ENCODE results near the gene POLD4. TPM values are rescaled to one million over a fixed set of nuclear protein-coding genes. Genes with fewer than 3 reads are reported as not detected.

Gene POLD4
- total and polyA plus RNA-seq, 2 experiments from 2014 or later: 109 to 121 TPM

DNA sequence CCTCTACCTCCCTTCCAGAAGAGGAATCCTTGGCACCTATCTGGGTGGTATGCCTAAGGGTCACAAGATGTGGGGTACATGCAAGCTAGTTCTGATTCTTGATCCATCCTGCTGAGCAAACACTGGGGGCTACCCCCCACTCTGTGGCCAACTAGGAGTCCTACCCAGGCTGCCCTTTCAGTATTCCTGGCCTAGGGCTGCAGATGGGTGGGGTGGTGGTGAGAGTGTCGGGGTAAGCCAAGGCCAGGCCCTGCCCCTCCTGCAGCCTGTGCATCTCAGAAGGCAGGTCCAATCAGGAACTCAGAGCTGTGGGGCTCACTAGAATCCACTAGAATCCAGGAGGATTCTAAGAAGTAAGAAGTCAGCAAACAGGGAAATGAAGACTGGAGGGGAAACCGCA lies 39.1 kb downstream of the POLD4 start:
- Histone ChIP-seq H3K9me3 (ENCODE audit: low read depth) (no peaks in the 10 kb centered on the region), H3K4me2 (ENCODE audit: unreplicated experiment) (no peak overlapping the region), H3K9me2 (ENCODE audit: insufficient read depth) (no peaks in the 10 kb centered on the region), H3F3A (ENCODE audit: insufficient read depth) (no peaks in the 10 kb centered on the region), H3K4me3 (no peak overlapping the region), H4K20me1 (ENCODE audit: insufficient read depth) (no peaks in the 10 kb centered on the region), H2AFZ (no peak overlapping the region), H3K27ac (no peak overlapping the region), H3K79me2 (ENCODE audit: insufficient read depth) (no peaks in the 10 kb centered on the region), H3K36me3 (ENCODE audit: low read depth) (no peaks in the 10 kb centered on the region), H3K27me3 (replicated peaks; ENCODE audit: insufficient read depth) (no peaks in the 10 kb centered on the region), H3K4me1 (ENCODE audit: insufficient read depth) (peaks cover 5% of the 10 kb centered on the region; the same call in 1 of the 2 replicates), H3K9ac (no peak overlapping the region)
- in situ Hi-C loops (cut with MboI): no loop called here
- WGBS, 2 experiments (ENCODE audit: low coverage in 1 of 2, low lambda C conversion rate in 2 of 2, missing lambda C conversion rate in 2 of 2): 26 to 33% methylated on average over 2 of the region's 2 CpGs
- DNase-seq: no peak
- no peak for TF ChIP-seq EZH2phosphoT487 (IDR thresholded peaks at IDR 0.05; ENCODE audit: insufficient read depth, low read depth)
- no peak for TF ChIP-seq EZH2 (IDR thresholded peaks at IDR 0.05; ENCODE audit: insufficient read depth, poor library complexity, severe bottlenecking)

DNA sequence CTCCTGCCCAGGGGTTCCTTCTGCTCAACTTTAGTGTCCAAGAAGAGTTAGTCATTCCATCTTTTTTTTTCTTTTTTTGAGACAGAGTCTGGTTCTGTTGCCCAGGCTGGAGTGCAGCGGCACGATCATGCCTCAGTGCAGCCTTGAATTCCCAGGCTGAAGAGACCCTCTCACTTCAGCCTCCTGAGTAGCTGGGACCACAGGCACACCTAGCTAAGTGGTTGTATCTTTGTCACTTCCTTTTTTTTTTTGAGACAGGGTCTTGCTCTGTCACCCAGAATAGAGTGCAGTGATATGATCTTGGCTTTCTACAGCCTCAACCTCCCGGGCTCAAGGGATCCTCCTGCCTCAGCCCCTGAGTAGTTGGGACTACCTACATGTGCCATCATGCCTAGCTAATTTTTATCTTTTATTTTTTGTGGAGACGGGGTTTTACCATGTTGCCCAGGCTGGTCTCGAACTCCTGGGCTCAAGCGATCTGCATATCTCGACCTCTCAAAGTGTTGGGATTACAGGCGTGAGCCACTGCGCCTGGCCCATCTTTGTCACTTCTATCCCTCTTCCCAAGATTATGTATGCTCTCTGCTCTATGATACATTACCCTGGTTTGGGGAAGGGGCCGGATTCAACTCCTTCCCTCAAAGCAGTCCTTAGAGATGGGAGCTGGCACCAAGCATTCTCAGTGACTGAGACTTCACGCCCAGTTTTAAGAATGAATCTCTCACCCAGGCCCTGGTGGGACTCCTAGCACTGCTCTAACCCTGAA lies 40.0 kb downstream of the POLD4 start:
- H3K79me2 ChIP-seq (ENCODE audit: insufficient read depth): no peaks in the 10 kb centered on the region
- H3K9me3 ChIP-seq (ENCODE audit: low read depth): no peaks in the 10 kb centered on the region
- H3K4me2 ChIP-seq (ENCODE audit: unreplicated experiment): no peak overlapping the region
- DNase-seq: no peak
- H3K27me3 ChIP-seq (replicated peaks; ENCODE audit: insufficient read depth): no peaks in the 10 kb centered on the region
- no peak for TF ChIP-seq EZH2 (IDR thresholded peaks at IDR 0.05; ENCODE audit: insufficient read depth, poor library complexity, severe bottlenecking)
- no peak for TF ChIP-seq EZH2phosphoT487 (IDR thresholded peaks at IDR 0.05; ENCODE audit: insufficient read depth, low read depth)
- H3K36me3 ChIP-seq (ENCODE audit: low read depth): no peaks in the 10 kb centered on the region
- WGBS, 2 experiments (ENCODE audit: low coverage in 1 of 2, low lambda C conversion rate in 2 of 2, missing lambda C conversion rate in 2 of 2): 82 to 87% methylated on average over 11 of the region's 11 CpGs
- H3F3A ChIP-seq (ENCODE audit: insufficient read depth): no peaks in the 10 kb centered on the region
- no peak overlapping the region for H2AFZ ChIP-seq
- H3K27ac ChIP-seq: no peak overlapping the region
- H3K4me1 ChIP-seq (ENCODE audit: insufficient read depth): peaks cover 2% of the 10 kb centered on the region; the same call in 1 of the 2 replicates
- in situ Hi-C loops (cut with MboI): no loop called here
- no peak overlapping the region for H3K9ac ChIP-seq
- H3K9me2 ChIP-seq (ENCODE audit: insufficient read depth): no peaks in the 10 kb centered on the region
- no peak overlapping the region for H3K4me3 ChIP-seq
- H4K20me1 ChIP-seq (ENCODE audit: insufficient read depth): no peaks in the 10 kb centered on the region

DNA sequence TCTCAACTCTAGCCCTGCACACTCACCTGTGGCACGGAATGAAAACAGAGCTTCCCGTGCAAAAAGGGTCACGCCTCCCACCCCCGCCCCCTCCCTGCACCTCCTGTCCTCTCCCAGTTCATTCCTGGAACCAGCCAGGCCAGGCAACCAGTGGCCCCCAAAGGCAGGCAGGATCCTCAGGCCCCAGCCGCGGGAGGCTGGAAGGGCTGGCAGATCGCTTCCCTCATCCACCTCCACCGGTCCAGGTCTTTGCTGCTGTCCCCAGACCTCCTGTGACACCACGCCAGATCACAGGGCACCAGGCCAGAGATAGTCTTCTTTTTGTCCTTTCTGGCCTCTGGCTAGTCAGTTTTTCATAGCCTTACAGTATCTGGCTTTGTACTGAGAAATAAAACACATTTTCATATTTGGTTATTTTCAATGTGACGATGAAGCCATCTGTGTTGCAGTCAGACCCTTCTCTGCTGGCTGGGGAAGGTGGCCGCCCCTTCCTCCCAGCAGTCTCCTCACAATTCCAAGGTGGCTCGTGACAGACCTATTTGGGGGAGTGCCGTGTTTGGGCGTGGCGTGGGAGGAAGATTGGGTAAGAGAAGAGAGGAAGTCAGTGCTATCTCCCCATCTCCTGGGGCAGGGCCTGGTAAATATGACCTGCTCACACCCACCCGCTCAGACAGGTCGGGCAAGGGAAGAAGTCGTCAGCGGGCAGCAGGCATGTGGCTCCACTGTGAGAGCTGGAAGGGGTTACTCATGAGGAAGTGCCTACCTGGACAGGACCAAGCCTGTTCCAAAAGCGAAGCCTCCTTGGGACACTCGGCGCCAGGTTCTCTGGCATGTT lies 40.9 kb downstream of the POLD4 start:
- no peak overlapping the region for H3K4me3 ChIP-seq
- in situ Hi-C loops (cut with MboI): no loop called here
- TF ChIP-seq EZH2phosphoT487 (IDR thresholded peaks at IDR 0.05; ENCODE audit: insufficient read depth, low read depth) (no peak), EZH2 (IDR thresholded peaks at IDR 0.05; ENCODE audit: insufficient read depth, poor library complexity, severe bottlenecking) (no peak)
- no peaks in the 10 kb centered on the region for H3K27me3 ChIP-seq (replicated peaks; ENCODE audit: insufficient read depth)
- H3K4me2 ChIP-seq (ENCODE audit: unreplicated experiment): no peak overlapping the region
- H3K9me3 ChIP-seq (ENCODE audit: low read depth): no peaks in the 10 kb centered on the region
- H3K9ac ChIP-seq: no peak overlapping the region
- no peak overlapping the region for H3K27ac ChIP-seq
- H3K9me2 ChIP-seq (ENCODE audit: insufficient read depth): no peaks in the 10 kb centered on the region
- H3F3A ChIP-seq (ENCODE audit: insufficient read depth): no peaks in the 10 kb centered on the region
- no peaks in the 10 kb centered on the region for H4K20me1 ChIP-seq (ENCODE audit: insufficient read depth)
- no peaks in the 10 kb centered on the region for H3K36me3 ChIP-seq (ENCODE audit: low read depth)
- no peaks in the 10 kb centered on the region for H3K4me1 ChIP-seq (ENCODE audit: insufficient read depth)
- WGBS, 2 experiments (ENCODE audit: low coverage in 1 of 2, low lambda C conversion rate in 2 of 2, missing lambda C conversion rate in 2 of 2): 77 to 79% methylated on average over 22 of the region's 22 CpGs
- no peak overlapping the region for H2AFZ ChIP-seq
- no peaks in the 10 kb centered on the region for H3K79me2 ChIP-seq (ENCODE audit: insufficient read depth)
- DNase-seq: no peak

DNA sequence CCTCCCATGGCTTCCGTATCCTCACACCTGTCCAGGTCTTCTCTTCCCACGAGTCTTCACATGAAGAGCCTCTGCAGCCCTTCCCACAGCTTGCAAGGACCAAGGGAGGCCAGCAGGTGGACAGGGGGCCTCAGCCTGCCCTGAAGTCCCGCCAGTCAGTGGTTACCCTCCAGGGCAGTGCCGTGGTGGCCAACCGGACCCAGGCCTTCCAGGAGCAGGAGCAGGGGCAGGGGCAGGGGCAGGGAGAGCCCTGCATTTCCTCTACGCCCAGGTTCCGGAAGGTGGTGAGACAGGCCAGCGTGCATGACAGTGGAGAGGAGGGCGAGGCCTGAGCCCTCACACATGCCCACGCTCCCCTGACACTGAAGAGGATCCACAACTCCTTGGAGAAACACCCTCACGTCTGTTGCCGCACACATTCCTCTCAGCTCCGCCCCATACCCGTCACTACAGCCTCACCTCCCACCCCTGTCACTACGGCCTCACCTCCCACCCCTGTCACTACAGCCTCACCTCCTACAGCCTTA lies 41.7 kb downstream of the POLD4 start:
- no peak overlapping the region for H2AFZ ChIP-seq
- H3K9me3 ChIP-seq (ENCODE audit: low read depth): no peaks in the 10 kb centered on the region
- H3K4me1 ChIP-seq (ENCODE audit: insufficient read depth): no peaks in the 10 kb centered on the region
- no peaks in the 10 kb centered on the region for H4K20me1 ChIP-seq (ENCODE audit: insufficient read depth)
- in situ Hi-C loops (cut with MboI): no loop called here
- no peak overlapping the region for H3K9ac ChIP-seq
- H3K79me2 ChIP-seq (ENCODE audit: insufficient read depth): no peaks in the 10 kb centered on the region
- TF ChIP-seq EZH2phosphoT487 (IDR thresholded peaks at IDR 0.05; ENCODE audit: insufficient read depth, low read depth) (no peak), EZH2 (IDR thresholded peaks at IDR 0.05; ENCODE audit: insufficient read depth, poor library complexity, severe bottlenecking) (no peak)
- DNase-seq: no peak
- WGBS, 2 experiments (ENCODE audit: low coverage in 1 of 2, low lambda C conversion rate in 2 of 2, missing lambda C conversion rate in 2 of 2): 86 to 89% methylated on average over 12 to 15 of the region's 15 CpGs
- no peaks in the 10 kb centered on the region for H3F3A ChIP-seq (ENCODE audit: insufficient read depth)
- no peak overlapping the region for H3K4me3 ChIP-seq
- no peaks in the 10 kb centered on the region for H3K27me3 ChIP-seq (replicated peaks; ENCODE audit: insufficient read depth)
- no peaks in the 10 kb centered on the region for H3K9me2 ChIP-seq (ENCODE audit: insufficient read depth)
- no peaks in the 10 kb centered on the region for H3K36me3 ChIP-seq (ENCODE audit: low read depth)
- no peak overlapping the region for H3K4me2 ChIP-seq (ENCODE audit: unreplicated experiment)
- H3K27ac ChIP-seq: no peak overlapping the region

Measured in GM23248 (cell line).